ENCODE data around the gene HOXD3. TPM values are rescaled to one million over a fixed set of nuclear protein-coding genes. Genes with fewer than 3 reads are reported as not detected.

HOXD3 gene
- total RNA-seq, 4 donors from 2014 or later, result 0.86 to 2.1 (median 1.4) TPM

GRCh38 chr2:176147210-176147799 lies 9.8 kb upstream of the HOXD3 start:
- no peak for DNase-seq (ENCODE audit: extremely low spot score)
- intact Hi-C loops (cut with DNase I), result no loop called here
- H3K4me3 ChIP-seq, result no peak overlapping the region
- no peak overlapping the region for H3K27ac ChIP-seq (replicated peaks in 1 of 4)
- 34% methylated on average over 19 of the region's 32 CpGs for WGBS
- peaks cover 0 to 93% (median 60%) of the 10 kb centered on the region in 4 donors for H3K27me3 ChIP-seq
- no peaks in the 10 kb centered on the region for H3K9me3 ChIP-seq
- H3K4me1 ChIP-seq, result peaks cover 3 to 22% (median 11%) of the 10 kb centered on the region in 4 donors
- no peak for TF ChIP-seq EP300 (IDR thresholded peaks at IDR 0.05)
- no peak for TF ChIP-seq POLR2AphosphoS5 (IDR thresholded peaks at IDR 0.05)
- TF ChIP-seq POLR2A (IDR thresholded peaks at IDR 0.05; ENCODE audit: low read depth), result no peak
- TF ChIP-seq, protein P1, sequence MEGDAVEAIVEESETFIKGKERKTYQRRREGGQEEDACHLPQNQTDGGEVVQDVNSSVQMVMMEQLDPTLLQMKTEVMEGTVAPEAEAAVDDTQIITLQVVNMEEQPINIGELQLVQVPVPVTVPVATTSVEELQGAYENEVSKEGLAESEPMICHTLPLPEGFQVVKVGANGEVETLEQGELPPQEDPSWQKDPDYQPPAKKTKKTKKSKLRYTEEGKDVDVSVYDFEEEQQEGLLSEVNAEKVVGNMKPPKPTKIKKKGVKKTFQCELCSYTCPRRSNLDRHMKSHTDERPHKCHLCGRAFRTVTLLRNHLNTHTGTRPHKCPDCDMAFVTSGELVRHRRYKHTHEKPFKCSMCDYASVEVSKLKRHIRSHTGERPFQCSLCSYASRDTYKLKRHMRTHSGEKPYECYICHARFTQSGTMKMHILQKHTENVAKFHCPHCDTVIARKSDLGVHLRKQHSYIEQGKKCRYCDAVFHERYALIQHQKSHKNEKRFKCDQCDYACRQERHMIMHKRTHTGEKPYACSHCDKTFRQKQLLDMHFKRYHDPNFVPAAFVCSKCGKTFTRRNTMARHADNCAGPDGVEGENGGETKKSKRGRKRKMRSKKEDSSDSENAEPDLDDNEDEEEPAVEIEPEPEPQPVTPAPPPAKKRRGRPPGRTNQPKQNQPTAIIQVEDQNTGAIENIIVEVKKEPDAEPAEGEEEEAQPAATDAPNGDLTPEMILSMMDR (IDR thresholded peaks at IDR 0.05), result no peak
- H3K36me3 ChIP-seq, result no peaks in the 10 kb centered on the region

- WGBS, result 31% methylated on average over 29 of the region's 31 CpGs
- Histone ChIP-seq H3K27ac (replicated peaks in 1 of 4) (no peak overlapping the region), H3K27me3 (peaks cover 0 to 93% (median 63%) of the 10 kb centered on the region in 4 donors), H3K9me3 (no peaks in the 10 kb centered on the region), H3K36me3 (no peaks in the 10 kb centered on the region), H3K4me3 (no peak overlapping the region), H3K4me1 (peaks cover 3 to 26% (median 13%) of the 10 kb centered on the region in 4 donors)
- intact Hi-C loops (cut with DNase I), result no loop called here
- TF ChIP-seq, protein P1 (IDR thresholded peaks at IDR 0.05), result no peak
- TF ChIP-seq EP300 (IDR thresholded peaks at IDR 0.05), result no peak
- TF ChIP-seq POLR2AphosphoS5 (IDR thresholded peaks at IDR 0.05), result no peak
- no peak for TF ChIP-seq POLR2A (IDR thresholded peaks at IDR 0.05; ENCODE audit: low read depth)
- no peak for DNase-seq (ENCODE audit: extremely low spot score)
These were observed 9.2 kb upstream of the HOXD3 start for GRCh38 chr2:176147800-176148496.

GRCh38 chr2:176148751-176149421 lies 8.2 kb upstream of the HOXD3 start:
- 35% methylated on average over 11 of the region's 11 CpGs for WGBS
- no peak for DNase-seq (ENCODE audit: extremely low spot score)
- intact Hi-C loops (cut with DNase I), result no loop called here

GRCh38 chr2:176149481-176149938 lies 7.6 kb upstream of the HOXD3 start:
- Histone ChIP-seq H3K27me3 (peaks cover 0 to 100% (median 67%) of the 10 kb centered on the region in 4 donors), H3K36me3 (no peaks in the 10 kb centered on the region), H3K4me3 (no peak overlapping the region), H3K9me3 (no peaks in the 10 kb centered on the region), H3K4me1 (peaks cover 3 to 26% (median 13%) of the 10 kb centered on the region in 4 donors), H3K27ac (replicated peaks in 1 of 4) (no peak overlapping the region)
- intact Hi-C loops (cut with DNase I), result no loop called here
- TF ChIP-seq POLR2A (IDR thresholded peaks at IDR 0.05; ENCODE audit: low read depth), result no peak
- TF ChIP-seq, protein P1 (IDR thresholded peaks at IDR 0.05), result no peak
- no peak for TF ChIP-seq EP300 (IDR thresholded peaks at IDR 0.05)
- TF ChIP-seq POLR2AphosphoS5 (IDR thresholded peaks at IDR 0.05), result no peak
- DNase-seq (ENCODE audit: extremely low spot score), result no peak
- WGBS, result 60% methylated on average over 22 of the region's 22 CpGs

More at GRCh38 chr2:176148751-176149421, 8.2 kb upstream of the HOXD3 start:
- Histone ChIP-seq H3K4me1 (peaks cover 3 to 26% (median 13%) of the 10 kb centered on the region in 4 donors), H3K4me3 (no peak overlapping the region), H3K27me3 (peaks cover 0 to 93% (median 67%) of the 10 kb centered on the region in 4 donors), H3K36me3 (no peaks in the 10 kb centered on the region), H3K9me3 (no peaks in the 10 kb centered on the region), H3K27ac (replicated peaks in 1 of 4) (no peak overlapping the region)
- TF ChIP-seq, protein P1 (IDR thresholded peaks at IDR 0.05), result no peak
- TF ChIP-seq EP300 (IDR thresholded peaks at IDR 0.05) (no peak), POLR2AphosphoS5 (IDR thresholded peaks at IDR 0.05) (no peak), POLR2A (IDR thresholded peaks at IDR 0.05; ENCODE audit: low read depth) (no peak)
